Superior temporal gyrus (tissue), 1 donor: Measurements from ENCODE around the gene ITIH1.

Source experiments
- DNase-seq: peaks from one replicate; pipeline ENCODE4 v3.0.0-alpha.2; 2016; ENCODE audit errors: extremely low spot score

Gene ITIH1

GRCh38 chr3:52816199-52816598 lies 38.8 kb downstream of the ITIH1 start:
- DNase-seq: no peak

DNA sequence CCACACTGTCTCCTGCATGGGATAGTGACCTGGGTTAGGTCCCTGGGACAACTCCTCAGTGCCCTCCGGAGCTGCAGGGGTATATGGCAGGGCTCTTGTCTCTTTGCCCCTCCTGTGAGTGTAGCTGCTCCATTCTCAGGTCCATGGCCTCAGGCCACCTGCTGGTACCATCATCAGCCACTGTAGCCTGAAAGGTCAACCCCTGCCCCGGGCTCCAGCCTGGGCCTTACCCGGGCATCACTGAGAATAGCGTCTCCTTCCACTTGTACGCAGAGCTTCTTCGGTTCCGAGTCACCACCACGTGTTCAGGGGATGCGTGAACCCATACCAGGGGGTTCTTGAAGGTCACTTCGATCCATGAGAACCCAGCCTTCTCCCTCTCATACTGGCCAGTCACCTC lies 39.3 kb downstream of the ITIH1 start:
- no peak for DNase-seq

GRCh38 chr3:52817221-52817620 lies 39.8 kb downstream of the ITIH1 start:
- no peak for DNase-seq

GRCh38 chr3:52817860-52818259 lies 40.5 kb downstream of the ITIH1 start:
- DNase-seq: no peak

GRCh38 chr3:52819936-52820335 lies 42.5 kb downstream of the ITIH1 start:
- DNase-seq: no peak

- no peak for DNase-seq
Observed at GRCh38 chr3:52820736-52821135, 43.3 kb downstream of the ITIH1 start.

DNA sequence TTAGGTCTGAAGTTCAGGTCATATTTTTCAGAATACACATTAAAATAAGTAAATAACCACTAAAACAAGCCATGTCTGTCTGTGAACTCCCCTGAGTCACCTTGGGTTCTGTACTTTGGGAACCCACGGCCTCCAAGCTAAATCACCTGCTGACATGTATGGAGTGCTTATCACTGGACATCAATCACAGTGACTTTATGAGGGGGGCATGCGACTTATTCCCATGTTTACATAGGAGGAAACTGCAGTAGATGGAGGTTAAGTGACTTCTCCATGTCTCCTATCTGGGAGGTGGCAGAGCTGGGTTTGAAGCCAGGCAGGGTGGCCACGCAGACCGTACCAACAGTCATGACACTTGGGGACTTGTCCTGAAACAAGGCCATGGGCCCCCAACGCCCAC lies 45.0 kb downstream of the ITIH1 start:
- DNase-seq: no peak

DNA sequence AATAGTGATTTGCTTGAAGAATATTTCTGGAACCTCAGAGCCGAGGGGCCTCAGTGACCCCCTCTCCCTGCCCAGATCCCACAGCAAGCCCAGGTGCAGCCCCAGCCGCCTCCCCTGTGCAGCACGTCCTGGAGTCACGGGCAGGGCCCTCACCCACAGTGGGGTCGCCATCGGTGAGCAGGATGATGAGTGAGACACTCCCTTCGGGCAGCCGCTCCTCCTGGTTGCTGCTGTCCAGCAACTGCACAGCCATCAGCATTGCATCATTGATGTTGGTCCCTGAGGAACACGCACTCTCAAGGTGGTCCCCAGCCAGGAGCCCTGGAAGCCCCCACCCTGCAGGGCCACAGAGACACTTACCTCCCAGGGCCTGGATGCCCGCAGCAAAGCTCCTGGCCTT lies 46.6 kb downstream of the ITIH1 start:
- no peak for DNase-seq

DNA sequence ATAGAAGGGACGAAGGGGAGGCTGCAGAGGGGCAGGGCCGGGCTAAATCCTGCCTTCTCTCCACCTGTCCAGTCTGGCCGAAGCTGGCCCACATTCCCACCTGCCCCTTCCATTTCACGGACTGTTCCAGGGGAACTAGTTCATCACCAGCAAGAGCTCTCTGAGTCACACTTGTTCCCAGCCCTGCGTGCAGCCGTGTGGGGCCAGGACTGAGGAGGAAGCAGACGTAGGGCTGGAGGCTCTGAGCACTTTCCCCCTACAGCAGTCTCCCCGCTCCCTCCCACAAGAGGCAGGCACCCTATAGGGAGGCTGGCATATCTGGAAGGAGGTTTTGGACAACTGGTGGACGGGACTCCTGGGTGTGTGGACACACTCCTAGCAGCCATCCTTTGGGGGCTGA lies 50.0 kb downstream of the ITIH1 start:
- DNase-seq: no peak

GRCh38 chr3:52827866-52828376 lies 50.5 kb downstream of the ITIH1 start:
- no peak for DNase-seq

DNA sequence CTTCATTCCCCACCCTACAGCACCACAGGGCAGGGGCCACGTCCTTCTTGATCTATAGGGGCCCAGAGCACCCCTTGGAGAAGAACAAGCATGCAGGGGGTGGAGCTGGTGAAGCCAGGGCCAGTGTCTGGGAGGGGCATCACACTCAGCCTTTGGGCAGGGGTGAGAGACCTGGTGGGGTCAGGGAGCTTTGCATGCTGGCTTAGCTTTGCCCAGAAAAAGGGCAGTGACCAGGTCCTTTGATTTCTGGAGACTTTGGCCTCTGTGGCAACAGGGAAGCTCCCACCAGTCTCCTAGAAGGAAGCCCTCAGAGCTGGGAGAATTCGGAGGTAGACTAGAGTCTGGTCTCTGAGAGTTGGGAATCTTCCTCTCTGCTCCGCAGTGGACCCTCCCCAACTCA lies 52.1 kb downstream of the ITIH1 start:
- DNase-seq: no peak

DNA sequence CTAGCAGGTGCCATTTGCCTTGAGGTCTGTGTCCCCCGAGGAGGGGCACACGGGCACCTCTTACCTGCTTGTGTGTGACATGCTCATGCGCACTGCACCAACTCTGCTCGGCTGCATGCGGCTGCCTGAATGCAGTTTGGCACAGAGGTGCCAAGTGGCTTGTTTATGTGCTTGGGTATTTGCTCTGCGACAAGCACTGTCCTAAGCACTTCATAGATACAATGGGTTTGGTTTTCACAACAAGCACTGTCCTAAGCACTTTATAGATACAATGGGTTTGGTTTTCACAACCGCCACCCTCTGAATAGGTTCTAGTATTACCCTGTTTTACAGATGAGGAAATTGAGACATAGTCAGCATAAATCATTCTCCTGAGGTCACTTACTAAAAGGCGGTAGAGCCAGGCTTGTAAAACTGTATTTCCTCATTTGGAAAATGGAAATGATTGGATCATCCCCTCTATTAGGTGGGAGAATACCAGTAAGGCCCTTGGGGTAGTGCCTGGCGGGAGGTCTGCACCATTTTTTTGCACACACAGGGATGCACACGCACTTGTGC lies 52.6 kb downstream of the ITIH1 start:
- no peak for DNase-seq

DNA sequence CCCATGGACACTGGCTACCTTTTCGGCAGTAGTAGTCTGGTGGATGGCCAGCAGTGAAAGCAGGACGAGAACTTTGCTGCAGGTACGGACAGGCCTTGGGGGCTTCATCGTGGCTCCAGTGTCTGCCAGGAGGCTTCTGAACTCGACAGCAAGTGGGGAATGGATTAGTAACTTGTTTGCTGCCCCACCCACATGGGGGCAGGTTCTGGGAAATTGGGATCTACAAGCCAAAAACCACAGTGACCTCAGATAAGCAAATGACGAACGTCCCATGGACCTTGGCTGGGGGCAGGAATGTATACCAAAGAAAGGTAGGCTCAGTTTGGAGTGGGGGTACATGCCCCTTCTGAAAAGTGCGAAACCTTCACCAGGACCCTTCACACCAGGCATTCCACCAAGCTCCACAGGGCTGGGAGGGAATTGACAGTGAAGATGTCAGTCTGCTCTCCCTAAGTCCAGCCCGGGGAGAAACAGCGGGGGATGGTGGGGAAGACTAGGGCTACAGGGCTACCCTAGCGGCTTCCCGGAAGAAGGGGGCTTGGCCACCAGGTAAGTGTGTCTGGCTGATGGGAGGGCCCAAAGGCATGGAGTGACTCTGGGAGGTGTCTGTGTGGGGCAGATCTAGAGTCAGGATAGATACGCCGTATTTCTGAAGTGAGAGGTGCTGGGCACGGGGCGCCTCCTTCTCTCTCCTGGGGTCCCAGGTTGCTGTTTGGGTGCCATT lies 53.3 kb downstream of the ITIH1 start, which contains the start of gene ITIH4:
Gene ITIH4 (minus strand): TSS at position 138 of the 724 bp plus-strand sequence. CDS start 30 bp downstream, at position 108.
- no peak for DNase-seq

GRCh38 chr3:52831500-52832301 lies 54.3 kb downstream of the ITIH1 start:
- DNase-seq: peak; percentile 53

GRCh38 chr3:52833202-52833601 lies 55.8 kb downstream of the ITIH1 start:
- DNase-seq: no peak

DNA sequence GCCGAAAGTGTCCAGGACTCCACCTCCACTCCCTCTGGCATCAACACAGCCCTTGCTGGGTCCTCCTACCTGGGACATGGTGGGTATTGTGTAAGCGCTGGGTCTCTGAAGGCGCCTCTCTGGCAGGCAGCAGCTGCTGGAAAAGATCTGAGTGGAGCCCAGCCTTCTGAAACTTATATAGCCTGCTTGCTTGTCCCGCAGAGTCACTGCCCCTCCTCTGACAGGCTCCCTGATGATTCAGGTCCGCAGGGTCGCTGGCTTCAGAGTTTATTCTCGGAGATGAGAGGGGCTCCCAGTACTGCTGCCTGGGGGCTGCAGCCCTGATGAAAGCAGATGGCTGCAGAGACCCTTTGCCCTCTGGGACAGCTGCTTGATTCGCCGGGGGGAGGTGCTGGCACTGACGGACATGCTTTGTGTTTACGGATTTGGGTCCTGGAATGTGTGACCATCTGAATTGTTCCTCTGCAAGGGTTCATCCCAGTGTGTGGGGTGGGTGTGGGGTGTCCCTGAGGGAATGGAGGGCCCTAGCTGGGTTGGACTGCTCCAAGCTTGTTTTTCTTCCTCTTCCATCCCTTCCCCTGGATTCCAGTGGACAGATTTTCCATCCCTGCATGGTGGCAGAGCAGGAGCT lies 57.6 kb downstream of the ITIH1 start, which contains the start of gene MUSTN1:
Gene MUSTN1 (minus strand): TSS at position 149 of the 631 bp plus-strand sequence. CDS start 71 bp downstream, at position 78.
- no peak for DNase-seq

GRCh38 chr3:52835766-52836470 lies 58.5 kb downstream of the ITIH1 start:
- DNase-seq: no peak

DNA sequence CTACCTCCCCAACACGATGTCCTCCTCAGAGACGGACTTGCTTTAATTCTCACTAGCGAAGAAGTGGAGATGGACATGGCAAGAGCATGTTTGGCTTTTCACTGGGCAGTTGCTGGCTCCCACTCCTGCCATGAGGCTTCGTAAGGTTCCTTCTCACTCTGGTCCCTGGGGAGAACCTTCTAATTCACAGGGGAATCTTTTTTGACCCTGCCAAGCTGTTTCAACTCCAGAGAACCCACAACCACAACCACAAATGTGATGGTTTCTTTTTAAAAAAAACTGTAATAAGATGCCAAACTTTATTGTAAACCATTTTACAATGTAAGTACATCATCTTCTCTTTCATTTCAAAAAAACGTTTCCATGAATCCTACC lies 59.1 kb downstream of the ITIH1 start:
- DNase-seq: no peak

DNA sequence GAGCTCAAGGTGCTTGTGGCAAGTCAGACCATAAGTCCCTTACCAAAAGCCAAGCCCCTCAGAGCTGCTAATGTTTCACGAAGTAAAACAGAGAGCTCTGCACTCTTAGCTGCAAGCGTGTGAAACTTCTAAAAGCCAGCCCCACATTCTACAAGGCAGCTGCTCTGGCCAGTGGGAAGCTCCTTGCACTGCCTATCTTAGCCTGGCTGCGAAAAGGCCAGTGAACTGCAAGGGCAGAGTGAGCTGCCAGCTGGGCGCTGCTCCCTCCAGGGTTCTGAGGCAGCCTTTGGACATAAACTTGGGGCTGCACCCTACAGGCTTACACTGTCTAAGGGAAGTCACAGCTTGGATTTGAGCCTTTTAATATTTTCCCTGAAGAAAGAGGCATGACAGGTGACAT lies 59.6 kb downstream of the ITIH1 start:
- DNase-seq: no peak

DNA sequence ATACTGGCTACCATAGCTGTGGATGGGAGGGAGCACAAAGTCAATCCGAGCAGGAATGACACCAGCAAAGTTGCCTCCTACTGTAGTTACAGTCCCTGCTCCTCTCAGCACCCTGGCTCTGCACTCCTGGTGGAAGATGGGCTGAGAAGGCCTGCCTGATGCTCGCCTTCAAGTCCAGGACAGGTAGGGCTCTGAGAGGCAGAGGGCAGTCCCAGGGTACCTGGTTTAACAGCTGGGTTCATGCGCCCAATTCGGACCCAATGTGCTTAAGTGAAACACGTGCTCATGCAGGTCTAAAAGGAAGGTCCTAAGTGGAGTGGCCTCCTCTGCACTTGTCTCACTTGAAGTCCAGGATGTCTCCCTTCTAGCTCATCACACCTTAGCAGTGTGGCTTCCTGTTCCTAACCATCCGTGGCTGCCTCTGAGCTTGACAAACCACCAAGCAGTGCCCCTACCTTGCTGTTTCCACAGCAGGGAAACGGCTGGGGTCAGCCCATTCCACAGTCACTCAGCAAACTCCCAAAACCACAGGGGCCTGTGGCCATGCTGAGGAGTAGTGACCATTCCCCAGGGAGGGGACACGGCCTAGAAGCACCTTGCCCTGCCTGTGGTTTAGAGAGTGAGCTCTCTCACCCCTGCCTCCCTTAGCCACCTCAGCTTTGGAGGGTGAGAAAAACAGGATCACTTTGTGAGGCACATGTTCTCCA lies 61.3 kb downstream of the ITIH1 start:
- DNase-seq: no peak

- DNase-seq: no peak
Observed at GRCh38 chr3:52839268-52839575, 61.8 kb downstream of the ITIH1 start.
